ENCODE measurements around the gene PKHD1.

GRCh38 chr6:51986864-51987263, 100.5 kb downstream of the PKHD1 start:
- TF ChIP-seq REST (IDR thresholded peaks at IDR 0.05; ENCODE audit: low read depth) (no peak), EP300 (IDR thresholded peaks at IDR 0.05; ENCODE audit: borderline replicate concordance) (no peak), USF1 (IDR thresholded peaks at IDR 0.05) (no peak), TAF1 (IDR thresholded peaks at IDR 0.05; ENCODE audit: low read depth) (no peak), NFIC (IDR thresholded peaks at IDR 0.05) (no peak), RAD21 (IDR thresholded peaks at IDR 0.05; ENCODE audit: low read depth) (no peak), MAX (IDR thresholded peaks at IDR 0.05) (no peak)

Measured in Ishikawa (cell line).